ENCODE data around the gene MOB2.

MOB2 gene

GRCh38 chr11:1479678-1480118 is 6.9 kb downstream of the MOB2 start:
- Mint-ChIP-seq H3K4me3 (no peak overlapping the region), H3K36me3 (ENCODE audit: low read depth) (peaks cover 55% of the 10 kb centered on the region), H3K27me3 (no peaks in the 10 kb centered on the region), H3K4me1 (ENCODE audit: low read depth) (no peaks in the 10 kb centered on the region), H3K9me3 (no peaks in the 10 kb centered on the region), H3K27ac (no peak overlapping the region)
- DNase-seq = no peak

DNA sequence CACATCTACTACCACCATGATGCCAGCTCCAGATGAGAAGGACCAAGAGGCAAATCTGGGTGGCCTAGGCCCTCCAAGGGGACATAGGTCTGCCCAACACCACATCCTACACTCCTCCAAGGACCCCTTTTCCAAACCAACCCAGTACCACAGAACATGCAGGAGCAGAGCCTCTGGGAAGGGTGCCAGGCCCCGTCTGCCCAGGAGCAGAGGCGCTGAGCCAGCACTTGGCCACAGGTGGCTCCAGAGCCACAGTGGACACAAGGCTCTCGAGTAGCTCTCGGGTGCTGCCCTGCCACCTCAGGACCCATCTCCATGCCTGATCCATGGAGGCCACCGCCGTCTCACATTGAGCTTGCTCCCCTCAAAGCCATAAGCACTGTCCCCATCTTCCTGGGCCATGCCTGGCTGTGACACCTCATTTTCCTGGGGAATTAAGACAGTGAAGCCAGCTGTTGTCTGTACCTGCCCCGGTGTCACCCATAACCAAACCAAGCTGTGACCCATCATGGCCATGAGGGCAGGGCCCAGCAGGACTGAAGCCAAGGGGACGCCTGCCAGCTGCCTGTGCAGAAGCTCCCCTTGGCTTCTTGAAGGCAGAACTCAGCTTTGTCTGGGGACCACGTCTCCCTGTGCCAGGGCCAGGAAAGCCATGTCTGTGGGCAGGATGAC is 7.4 kb downstream of the MOB2 start:
- Mint-ChIP-seq H3K4me1 (ENCODE audit: low read depth) (no peaks in the 10 kb centered on the region), H3K9me3 (no peaks in the 10 kb centered on the region), H3K36me3 (ENCODE audit: low read depth) (peaks cover 60% of the 10 kb centered on the region), H3K27me3 (no peaks in the 10 kb centered on the region), H3K27ac (no peak overlapping the region), H3K4me3 (no peak overlapping the region)
- DNase-seq = no peak

DNA sequence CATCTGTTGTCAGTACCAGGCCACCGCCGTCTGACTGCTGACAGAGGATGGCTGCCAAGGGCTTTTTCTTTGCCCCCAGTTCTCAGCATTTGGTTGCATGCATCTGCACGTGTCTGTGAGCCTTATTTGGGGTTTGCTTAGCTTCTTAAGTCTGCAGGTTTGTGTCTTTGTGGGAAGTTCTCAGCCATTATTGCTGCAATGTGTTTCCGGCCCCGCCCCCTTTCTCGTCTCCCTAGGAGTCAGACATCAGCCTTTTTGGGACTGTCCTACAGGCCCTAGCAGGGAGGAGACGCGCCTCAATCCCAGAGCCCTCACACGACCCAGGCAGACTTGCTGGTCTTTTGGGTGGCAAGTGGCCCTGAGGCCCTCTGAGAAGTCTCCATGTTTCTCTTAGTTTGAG is 8.0 kb downstream of the MOB2 start:
- Mint-ChIP-seq H3K27ac (no peak overlapping the region), H3K4me1 (ENCODE audit: low read depth) (no peaks in the 10 kb centered on the region), H3K36me3 (ENCODE audit: low read depth) (peaks cover 66% of the 10 kb centered on the region), H3K27me3 (no peaks in the 10 kb centered on the region), H3K9me3 (no peaks in the 10 kb centered on the region), H3K4me3 (no peak overlapping the region)
- DNase-seq = no peak

GRCh38 chr11:1478011-1478410 is 8.6 kb downstream of the MOB2 start:
- Mint-ChIP-seq H3K4me3 (no peak overlapping the region), H3K27me3 (no peaks in the 10 kb centered on the region), H3K4me1 (ENCODE audit: low read depth) (no peaks in the 10 kb centered on the region), H3K36me3 (ENCODE audit: low read depth) (peaks cover 70% of the 10 kb centered on the region), H3K9me3 (no peaks in the 10 kb centered on the region), H3K27ac (no peak overlapping the region)
- no peak for DNase-seq

GRCh38 chr11:1476940-1477736 is 9.4 kb downstream of the MOB2 start:
- Mint-ChIP-seq H3K9me3 (no peaks in the 10 kb centered on the region), H3K27me3 (no peaks in the 10 kb centered on the region), H3K27ac (no peak overlapping the region), H3K4me1 (ENCODE audit: low read depth) (no peaks in the 10 kb centered on the region), H3K36me3 (ENCODE audit: low read depth) (peaks cover 71% of the 10 kb centered on the region), H3K4me3 (no peak overlapping the region)
- DNase-seq = no peak

- Mint-ChIP-seq H3K27ac (no peak overlapping the region), H3K36me3 (ENCODE audit: low read depth) (peaks cover 80% of the 10 kb centered on the region), H3K27me3 (no peaks in the 10 kb centered on the region), H3K9me3 (no peaks in the 10 kb centered on the region), H3K4me3 (no peak overlapping the region), H3K4me1 (ENCODE audit: low read depth) (no peaks in the 10 kb centered on the region)
- DNase-seq = no peak
Observed at GRCh38 chr11:1475841-1476240, 10.7 kb downstream of the MOB2 start.

DNA sequence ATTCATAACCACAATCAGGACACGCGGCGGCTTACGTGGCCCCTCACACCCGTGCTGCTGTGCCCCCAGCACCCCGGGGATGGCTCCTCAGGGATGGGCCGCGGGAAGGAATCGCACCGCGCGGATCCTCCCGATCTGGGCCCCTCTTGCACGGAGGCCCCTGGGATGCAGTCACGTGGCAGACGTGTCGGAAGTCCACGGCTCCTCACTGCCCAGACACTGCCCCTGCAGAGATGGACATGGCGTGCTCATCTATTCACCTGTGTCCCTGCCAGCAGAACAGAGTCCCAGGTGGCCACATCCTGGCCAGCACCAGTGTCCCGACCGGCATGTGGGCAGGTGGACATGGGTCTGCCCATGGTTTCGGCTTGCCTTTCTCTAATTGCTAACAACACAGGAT is 12.8 kb downstream of the MOB2 start:
- Mint-ChIP-seq H3K4me1 (ENCODE audit: low read depth) (no peaks in the 10 kb centered on the region), H3K9me3 (no peaks in the 10 kb centered on the region), H3K4me3 (no peak overlapping the region), H3K27me3 (no peaks in the 10 kb centered on the region), H3K27ac (no peak overlapping the region), H3K36me3 (ENCODE audit: low read depth) (peaks cover 73% of the 10 kb centered on the region)
- DNase-seq = no peak

DNA sequence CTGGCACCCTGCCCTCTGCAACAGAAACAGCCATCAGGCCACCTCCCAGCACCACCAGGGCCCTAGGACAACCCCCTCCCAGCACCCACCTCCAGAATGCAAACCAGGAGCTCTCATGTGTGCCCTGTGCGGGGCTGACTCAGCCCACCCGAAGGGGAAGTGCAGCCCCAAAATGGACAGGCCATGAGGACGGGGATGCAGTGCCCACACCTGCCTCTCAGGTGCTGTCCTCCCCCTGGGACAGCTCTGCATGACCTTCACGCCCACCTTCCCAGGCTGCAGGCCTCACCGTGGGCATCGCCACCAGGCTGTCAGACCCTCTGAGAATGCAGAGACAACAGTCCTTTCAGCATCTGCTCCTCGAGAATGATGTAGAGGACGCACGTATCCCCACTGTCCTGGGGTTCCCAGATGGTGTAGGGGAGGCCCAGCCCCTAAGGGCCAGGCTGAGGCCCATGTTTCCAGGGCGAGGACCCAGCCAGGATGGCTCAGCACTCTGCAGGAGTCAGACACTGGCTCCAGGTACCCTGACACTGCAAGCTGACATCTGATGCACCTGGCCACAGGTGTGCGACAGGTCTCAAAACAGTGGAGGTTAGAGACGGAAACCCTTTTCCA is 13.5 kb downstream of the MOB2 start:
- Mint-ChIP-seq H3K4me1 (ENCODE audit: low read depth) (no peaks in the 10 kb centered on the region), H3K9me3 (no peaks in the 10 kb centered on the region), H3K36me3 (ENCODE audit: low read depth) (peaks cover 69% of the 10 kb centered on the region), H3K27me3 (no peaks in the 10 kb centered on the region), H3K4me3 (no peak overlapping the region), H3K27ac (no peak overlapping the region)
- no peak for DNase-seq

- Mint-ChIP-seq H3K36me3 (ENCODE audit: low read depth) (peaks cover 62% of the 10 kb centered on the region), H3K4me1 (ENCODE audit: low read depth) (no peaks in the 10 kb centered on the region), H3K4me3 (no peak overlapping the region), H3K9me3 (no peaks in the 10 kb centered on the region), H3K27ac (no peak overlapping the region), H3K27me3 (no peaks in the 10 kb centered on the region)
- DNase-seq = no peak
Observed at GRCh38 chr11:1472180-1473005, 14.2 kb downstream of the MOB2 start.

DNA sequence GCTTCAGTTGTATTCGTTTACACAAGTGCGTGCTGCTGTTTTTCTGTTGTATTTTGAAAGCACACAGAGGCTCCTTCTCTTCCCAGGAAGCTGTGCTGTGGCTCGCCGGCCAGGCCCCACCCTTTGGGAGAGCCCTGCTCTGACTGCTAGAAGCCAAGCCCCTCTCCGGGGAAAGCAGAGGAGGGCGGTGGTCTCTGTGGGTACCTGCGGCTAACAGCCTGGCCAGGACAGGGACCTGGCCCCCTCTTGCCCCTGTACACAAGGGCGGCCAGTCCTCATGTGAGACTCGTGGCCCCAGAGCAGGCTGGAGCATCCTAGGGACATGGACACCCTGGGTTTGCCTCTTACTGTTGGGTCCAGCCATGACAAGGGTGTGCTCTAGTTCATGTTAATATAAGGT is 14.8 kb downstream of the MOB2 start:
- Mint-ChIP-seq H3K4me3 (no peak overlapping the region), H3K9me3 (no peaks in the 10 kb centered on the region), H3K27me3 (no peaks in the 10 kb centered on the region), H3K27ac (no peak overlapping the region), H3K36me3 (ENCODE audit: low read depth) (peaks cover 62% of the 10 kb centered on the region), H3K4me1 (ENCODE audit: low read depth) (no peaks in the 10 kb centered on the region)
- DNase-seq = no peak

DNA sequence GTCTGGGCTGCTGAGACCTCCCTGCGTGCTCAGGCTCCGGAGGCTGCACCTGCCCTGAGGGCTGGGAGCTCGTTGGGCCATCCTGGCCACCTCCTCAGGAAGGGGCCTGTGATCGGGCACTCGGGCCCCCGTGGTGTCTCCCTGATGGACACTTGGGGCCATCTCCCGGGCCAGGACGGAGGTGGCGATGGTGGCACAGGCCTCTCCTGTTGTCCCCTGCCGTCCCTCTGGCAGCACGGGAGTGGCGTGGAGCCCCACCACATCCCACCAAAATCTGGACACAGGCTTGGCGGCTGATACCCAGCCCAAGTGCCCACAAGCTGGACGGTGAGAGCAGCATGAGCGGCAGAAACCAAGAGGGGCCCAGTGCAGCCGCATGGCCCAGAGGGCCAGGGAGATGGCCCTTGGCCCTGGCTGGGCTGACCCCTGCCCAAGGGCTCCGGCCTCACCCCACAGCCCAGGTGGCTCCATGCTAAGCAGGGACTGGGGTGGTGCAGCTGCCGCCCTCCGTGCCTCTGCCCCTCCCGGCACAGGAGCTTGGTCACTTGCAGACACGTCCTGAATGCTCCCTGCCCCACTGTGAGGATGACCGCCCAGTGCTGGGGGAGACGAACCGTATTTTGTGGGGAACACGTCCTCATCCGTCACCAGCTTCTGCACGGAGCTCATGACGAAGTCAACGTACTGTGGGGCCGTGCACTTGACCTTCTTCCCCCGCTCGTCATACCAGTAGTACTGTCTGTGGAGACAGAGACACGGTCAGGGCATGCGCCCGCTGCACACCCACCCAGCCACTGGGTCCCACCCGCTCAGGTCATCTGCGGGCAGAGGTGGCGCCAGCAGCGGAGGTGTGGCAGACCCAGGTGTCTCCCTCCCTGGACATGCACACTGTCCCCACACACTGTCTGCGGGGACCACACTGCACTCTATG is 15.6 kb downstream of the MOB2 start:
- H3K27ac Mint-ChIP-seq = no peak overlapping the region
- H3K4me1 Mint-ChIP-seq (ENCODE audit: low read depth) = no peaks in the 10 kb centered on the region
- no peak overlapping the region for H3K4me3 Mint-ChIP-seq
- H3K27me3 Mint-ChIP-seq = no peaks in the 10 kb centered on the region
- peaks cover 58% of the 10 kb centered on the region for H3K36me3 Mint-ChIP-seq (ENCODE audit: low read depth)
- H3K9me3 Mint-ChIP-seq = no peaks in the 10 kb centered on the region
- no peak for DNase-seq

- Mint-ChIP-seq H3K27me3 (no peaks in the 10 kb centered on the region), H3K27ac (no peak overlapping the region), H3K36me3 (ENCODE audit: low read depth) (peaks cover 57% of the 10 kb centered on the region), H3K9me3 (no peaks in the 10 kb centered on the region), H3K4me1 (ENCODE audit: low read depth) (no peaks in the 10 kb centered on the region), H3K4me3 (no peak overlapping the region)
- DNase-seq = no peak
Observed at GRCh38 chr11:1469911-1470680, 16.5 kb downstream of the MOB2 start.

DNA sequence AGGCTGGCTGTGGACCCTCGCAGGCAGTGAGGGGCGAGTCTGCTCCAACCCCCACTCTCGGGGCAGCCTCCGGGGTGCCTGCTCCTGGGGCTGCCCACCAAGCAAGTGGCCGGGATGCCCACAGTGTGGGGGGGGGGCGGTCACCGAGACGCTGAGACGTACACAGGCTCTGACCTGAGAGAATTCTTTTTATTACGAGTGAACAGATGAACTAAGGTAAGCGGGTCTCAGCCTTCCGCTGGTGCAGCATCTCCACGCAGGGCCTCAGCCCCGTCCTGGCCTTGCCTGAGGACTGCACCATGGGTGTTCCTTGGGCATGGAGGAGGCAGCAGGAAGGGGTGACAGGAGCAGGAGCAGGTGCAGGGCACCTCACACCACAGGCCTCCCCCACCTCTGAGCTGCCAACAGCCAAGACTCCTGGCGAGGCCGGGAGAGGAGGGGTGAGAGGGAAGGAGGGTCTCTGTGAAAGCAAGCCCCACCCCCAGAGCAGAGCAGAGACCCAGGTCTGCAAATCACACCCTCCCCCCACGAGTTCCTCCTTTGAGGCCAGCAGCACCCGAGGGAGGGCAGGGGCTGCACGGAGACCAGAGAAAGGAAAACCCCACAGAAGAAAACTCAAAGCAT is 17.2 kb downstream of the MOB2 start:
- no peaks in the 10 kb centered on the region for H3K4me1 Mint-ChIP-seq (ENCODE audit: low read depth)
- H3K4me3 Mint-ChIP-seq = no peak overlapping the region
- H3K27me3 Mint-ChIP-seq = no peaks in the 10 kb centered on the region
- H3K27ac Mint-ChIP-seq = no peak overlapping the region
- no peaks in the 10 kb centered on the region for H3K9me3 Mint-ChIP-seq
- H3K36me3 Mint-ChIP-seq (ENCODE audit: low read depth) = peaks cover 51% of the 10 kb centered on the region
- DNase-seq = no peak

All from activated T-cell treated with anti-CD3 and anti-CD28 coated beads, Interleukin-2, amount 50 U/mL, for 24 hours (primary cell).